PC-9 (cell line): ENCODE data around the gene NECAB2.

ENCODE experiments used
- EZH2 ChIP-seq: fragments of 200-600 bp; sonication (generic); IDR thresholded peaks from 2 replicates; pipeline ENCODE4 v1.8.0; 2017; ENCODE audit warnings: antibody characterized with exemption, low read depth
- TF ChIP-seq, protein P1 (sequence below): fragments of 200-600 bp; sonication (generic); conservative IDR thresholded peaks from 2 replicates; pipeline ENCODE4 v1.6.1; 2017; ENCODE audit warnings: mixed run types, antibody characterized with exemption, mild to moderate bottlenecking, moderate library complexity

DNA sequence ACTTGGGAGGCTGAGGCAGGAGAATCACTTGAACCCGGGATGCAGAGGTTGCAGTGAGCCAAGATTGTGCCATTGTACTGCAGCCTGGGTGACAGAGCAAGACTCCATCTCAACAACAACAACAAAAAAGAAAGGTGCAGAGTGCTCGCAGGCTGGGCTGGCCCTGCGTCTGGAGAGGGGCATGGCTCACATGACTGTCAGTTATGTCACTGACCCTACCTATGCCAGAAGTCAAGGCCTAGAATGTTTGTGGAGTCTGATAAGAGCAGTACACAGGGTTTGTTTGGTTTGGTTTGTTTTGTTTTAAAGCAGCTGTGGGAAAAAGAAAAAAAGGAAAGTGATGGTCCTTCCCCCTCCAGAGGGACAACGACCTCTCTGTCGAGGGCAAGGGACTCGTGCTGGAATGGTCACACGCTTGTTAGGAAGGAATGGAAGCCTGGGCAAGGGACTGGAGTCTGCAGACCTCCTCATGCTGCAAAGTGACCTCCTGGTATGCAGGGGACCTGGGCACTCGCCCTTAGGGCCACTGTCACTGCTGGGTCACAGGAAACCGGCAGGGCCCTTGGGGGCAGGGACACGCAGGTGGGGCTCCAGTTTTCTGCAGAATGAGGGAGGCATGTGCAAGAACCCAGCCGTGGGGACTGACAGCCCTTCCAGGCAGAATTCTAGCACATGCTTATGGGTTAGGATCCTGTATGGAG is 25.1 kb upstream of the NECAB2 start:
- TF ChIP-seq EZH2: no peak
- TF ChIP-seq, protein P1, sequence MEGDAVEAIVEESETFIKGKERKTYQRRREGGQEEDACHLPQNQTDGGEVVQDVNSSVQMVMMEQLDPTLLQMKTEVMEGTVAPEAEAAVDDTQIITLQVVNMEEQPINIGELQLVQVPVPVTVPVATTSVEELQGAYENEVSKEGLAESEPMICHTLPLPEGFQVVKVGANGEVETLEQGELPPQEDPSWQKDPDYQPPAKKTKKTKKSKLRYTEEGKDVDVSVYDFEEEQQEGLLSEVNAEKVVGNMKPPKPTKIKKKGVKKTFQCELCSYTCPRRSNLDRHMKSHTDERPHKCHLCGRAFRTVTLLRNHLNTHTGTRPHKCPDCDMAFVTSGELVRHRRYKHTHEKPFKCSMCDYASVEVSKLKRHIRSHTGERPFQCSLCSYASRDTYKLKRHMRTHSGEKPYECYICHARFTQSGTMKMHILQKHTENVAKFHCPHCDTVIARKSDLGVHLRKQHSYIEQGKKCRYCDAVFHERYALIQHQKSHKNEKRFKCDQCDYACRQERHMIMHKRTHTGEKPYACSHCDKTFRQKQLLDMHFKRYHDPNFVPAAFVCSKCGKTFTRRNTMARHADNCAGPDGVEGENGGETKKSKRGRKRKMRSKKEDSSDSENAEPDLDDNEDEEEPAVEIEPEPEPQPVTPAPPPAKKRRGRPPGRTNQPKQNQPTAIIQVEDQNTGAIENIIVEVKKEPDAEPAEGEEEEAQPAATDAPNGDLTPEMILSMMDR: no peak
